PC-3 (cell line): Measurements from ENCODE around the gene FGFR3. TPM values are rescaled to one million over a fixed set of nuclear protein-coding genes. Genes with fewer than 3 reads are reported as not detected.

Experiments
- ATAC-seq: fragments of 200-7000 bp; cut with Tn5 transposase; 2 replicates; pipeline ENCODE4 v1.9.1; 2020; ENCODE audit warnings: mild to moderate bottlenecking, moderate library complexity
- BruUV-seq: library from RNA; stranded (reverse); fragments of 400-500 nt; replicated peaks from 2 replicates; lab custom pipeline; 2021; lab: Mats Ljungman, UMichigan
- CTCF ChIA-PET: fragments of 300-600 bp; sonication (Branson Sonifier 250); formaldehyde crosslinking; loops from one replicate; lab custom pipeline; 2022; ENCODE audit warnings: antibody characterized with exemption; lab: Charles Lee
- POLR2A ChIA-PET: fragments of 300-600 bp; sonication (Branson Sonifier 250); formaldehyde crosslinking; loops from one replicate; lab custom pipeline; 2022; ENCODE audit warnings: antibody characterized with exemption; ENCODE audit not compliant: unreplicated experiment; lab: Charles Lee
- DNase-seq: peaks from one replicate; pipeline ENCODE4 v3.0.0-alpha.2; 2015
- H2AFZ ChIP-seq: fragments of 300-600 bp; sonication (generic); 2 replicates; pipeline ENCODE4 v1.6.0; 2016; ENCODE audit warnings: antibody characterized with exemption, low read length
- H3F3A ChIP-seq: fragments of 300-600 bp; sonication (generic); one replicate; pipeline ENCODE4 v1.6.0; 2017; ENCODE audit warnings: antibody characterized with exemption, low read length, control low read depth, mild to moderate bottlenecking; ENCODE audit not compliant: unreplicated experiment
- H3K27ac ChIP-seq: fragments of 300-600 bp; sonication (generic); 2 replicates; pipeline ENCODE4 v1.5.1; 2016; ENCODE audit warnings: mild to moderate bottlenecking, low read length
- H3K27me3 ChIP-seq: fragments of 300-600 bp; sonication (generic); 2 replicates; pipeline ENCODE4 v1.6.1; 2016; ENCODE audit warnings: low read length, mixed read lengths
- H3K36me3 ChIP-seq: fragments of 300-600 bp; sonication (generic); 2 replicates; pipeline ENCODE4 v1.6.1; 2016; ENCODE audit warnings: low read depth, mixed run types, low read length, mixed read lengths
- H3K4me1 ChIP-seq: fragments of 300-600 bp; sonication (generic); 2 replicates; pipeline ENCODE4 v1.5.1; 2016; ENCODE audit warnings: low read length; ENCODE audit not compliant: insufficient read depth
- H3K4me2 ChIP-seq: fragments of 300-600 bp; sonication (generic); 2 replicates; pipeline ENCODE4 v1.6.0; 2016; ENCODE audit warnings: low read length
- H3K4me3 ChIP-seq: fragments of 300-600 bp; sonication (generic); 2 replicates; pipeline ENCODE4 v1.5.1; 2016; ENCODE audit warnings: mild to moderate bottlenecking, low read length, mixed read lengths
- H3K79me2 ChIP-seq: fragments of 300-600 bp; sonication (generic); 2 replicates; pipeline ENCODE4 v1.6.1; 2017; ENCODE audit warnings: low read length, mixed read lengths
- H3K9ac ChIP-seq: fragments of 300-600 bp; sonication (generic); 2 replicates; pipeline ENCODE4 v1.6.0; 2016; ENCODE audit warnings: mild to moderate bottlenecking, low read length
- H3K9me2 ChIP-seq: fragments of 300-600 bp; sonication (generic); replicated peaks from 2 replicates; pipeline ENCODE4 v1.6.1; 2016; ENCODE audit warnings: mixed run types, low read length, mixed read lengths
- H3K9me3 ChIP-seq: fragments of 300-600 bp; sonication (generic); 2 replicates; pipeline ENCODE4 v1.6.1; 2016; ENCODE audit warnings: low read length, mixed read lengths
- H4K20me1 ChIP-seq: fragments of 300-600 bp; sonication (generic); 2 replicates; pipeline ENCODE4 v1.6.1; 2016; ENCODE audit warnings: low read length, mixed read lengths
- EZH2 ChIP-seq: fragments of 300-600 bp; sonication (generic); IDR thresholded peaks from one replicate; pipeline ENCODE4 v1.6.1; 2017; ENCODE audit warnings: antibody characterized with exemption, mild to moderate bottlenecking, low read length; ENCODE audit not compliant: unreplicated experiment
- EZH2phosphoT487 ChIP-seq: fragments of 300-600 bp; sonication (generic); IDR thresholded peaks from 2 replicates; pipeline ENCODE4 v1.6.1; 2018; ENCODE audit warnings: mild to moderate bottlenecking, antibody characterized with exemption, low read length, borderline replicate concordance
- intact Hi-C: fragments of 100-400 bp; cut with micrococcal nuclease; formaldehyde crosslinking; loops from 2 replicates; pipeline ENCODE4 v1.9.0; 2023
- total RNA-seq: library from RNA; depleted of rRNA; stranded (reverse); fragments of >200 nt; gene quantifications from 2 replicates; pipeline ENCODE4 v1.2.3, GENCODE V29; 2014
- TF ChIP-seq, protein P1 (sequence below): fragments of 300-600 bp; sonication (generic); conservative IDR thresholded peaks from 2 replicates; pipeline ENCODE4 v1.5.1; 2017; ENCODE audit warnings: antibody characterized with exemption, low read depth, mild to moderate bottlenecking, low read length

FGFR3 gene
- total RNA-seq, 1 experiment from 2014 or later = 0.11 TPM

DNA sequence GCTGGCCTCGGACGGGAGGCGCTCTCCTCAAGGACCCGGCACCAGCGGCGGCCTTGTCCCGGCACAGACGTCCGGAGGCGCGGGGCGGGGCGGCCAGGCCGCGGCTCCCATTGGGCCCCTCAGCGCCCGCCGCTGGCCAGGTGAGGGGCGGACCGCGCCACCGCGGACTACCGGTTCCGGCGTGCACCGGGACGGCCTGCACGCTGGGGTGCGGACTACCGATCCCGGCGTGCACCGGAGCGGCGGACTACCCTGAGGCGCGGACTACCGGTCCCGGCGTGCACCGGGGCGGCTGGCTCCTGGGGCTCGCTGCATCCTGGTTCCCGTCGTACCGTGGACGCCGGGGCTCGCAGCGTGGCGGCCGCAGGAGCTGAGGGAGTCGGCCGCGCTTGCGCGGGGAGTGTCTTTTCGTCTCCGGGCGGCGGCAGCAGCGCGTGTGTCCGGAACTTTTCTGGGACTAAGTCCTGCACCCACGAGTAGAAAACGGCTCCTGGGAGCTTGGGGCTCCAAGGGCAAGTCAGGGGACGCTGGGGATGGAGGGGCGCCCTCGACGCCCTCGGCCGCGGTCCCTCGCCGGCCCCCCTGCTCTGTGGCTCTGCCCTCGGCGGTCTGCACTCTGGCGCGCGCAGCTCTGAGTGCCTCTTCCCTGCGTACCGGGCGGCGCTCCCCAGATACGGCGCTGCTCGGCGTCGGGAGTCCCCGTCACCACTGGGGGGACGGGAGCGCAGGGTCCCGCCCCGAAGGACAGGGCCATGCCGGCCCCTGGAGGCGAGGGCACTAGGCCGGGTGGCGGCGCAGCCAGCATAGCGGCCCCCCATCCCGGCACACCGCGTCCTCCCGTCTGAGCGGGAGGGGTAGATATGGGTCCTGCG lies 63.2 kb downstream of the FGFR3 start, which contains the start of gene LETM1:
Gene LETM1 (minus strand): TSS at position 86 of the 872 bp plus-strand sequence. CDS start 206 bp downstream, outside the sequence.
- ChIA-PET CTCF (no interaction called here), POLR2A (no interaction called here)
- Histone ChIP-seq H3K27ac (no peak within 1 kb of the TSS; the same call in 1 of the 2 replicates), H3K27me3 (no peaks in the 10 kb centered on the region), H3K9me3 (no peaks in the 10 kb centered on the region), H2AFZ (peak within 1 kb of the TSS; percentile 90), H3K9ac (peak within 1 kb of the TSS; percentile 94), H3K79me2 (peaks cover 58% of the 10 kb centered on the region), H4K20me1 (peaks cover 21% of the 10 kb centered on the region; the same call in 1 of the 2 replicates), H3K4me3 (peak within 1 kb of the TSS; percentile 87), H3K36me3 (no peaks in the 10 kb centered on the region; the same call in 1 of the 2 replicates), H3K4me2 (peak within 1 kb of the TSS; percentile 98), H3K9me2 (no peaks in the 10 kb centered on the region), H3F3A (no peaks in the 10 kb centered on the region), H3K4me1 (peaks cover 9% of the 10 kb centered on the region; the same call in 1 of the 2 replicates)
- BruUV-seq = TSS peak; percentile 40
- intact Hi-C loops = no loop called here
- peak; percentile 91 for DNase-seq
- peak; percentile 97 for ATAC-seq
- no peak for TF ChIP-seq EZH2phosphoT487
- no peak for TF ChIP-seq EZH2
- TF ChIP-seq, protein P1, sequence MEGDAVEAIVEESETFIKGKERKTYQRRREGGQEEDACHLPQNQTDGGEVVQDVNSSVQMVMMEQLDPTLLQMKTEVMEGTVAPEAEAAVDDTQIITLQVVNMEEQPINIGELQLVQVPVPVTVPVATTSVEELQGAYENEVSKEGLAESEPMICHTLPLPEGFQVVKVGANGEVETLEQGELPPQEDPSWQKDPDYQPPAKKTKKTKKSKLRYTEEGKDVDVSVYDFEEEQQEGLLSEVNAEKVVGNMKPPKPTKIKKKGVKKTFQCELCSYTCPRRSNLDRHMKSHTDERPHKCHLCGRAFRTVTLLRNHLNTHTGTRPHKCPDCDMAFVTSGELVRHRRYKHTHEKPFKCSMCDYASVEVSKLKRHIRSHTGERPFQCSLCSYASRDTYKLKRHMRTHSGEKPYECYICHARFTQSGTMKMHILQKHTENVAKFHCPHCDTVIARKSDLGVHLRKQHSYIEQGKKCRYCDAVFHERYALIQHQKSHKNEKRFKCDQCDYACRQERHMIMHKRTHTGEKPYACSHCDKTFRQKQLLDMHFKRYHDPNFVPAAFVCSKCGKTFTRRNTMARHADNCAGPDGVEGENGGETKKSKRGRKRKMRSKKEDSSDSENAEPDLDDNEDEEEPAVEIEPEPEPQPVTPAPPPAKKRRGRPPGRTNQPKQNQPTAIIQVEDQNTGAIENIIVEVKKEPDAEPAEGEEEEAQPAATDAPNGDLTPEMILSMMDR = no peak

DNA sequence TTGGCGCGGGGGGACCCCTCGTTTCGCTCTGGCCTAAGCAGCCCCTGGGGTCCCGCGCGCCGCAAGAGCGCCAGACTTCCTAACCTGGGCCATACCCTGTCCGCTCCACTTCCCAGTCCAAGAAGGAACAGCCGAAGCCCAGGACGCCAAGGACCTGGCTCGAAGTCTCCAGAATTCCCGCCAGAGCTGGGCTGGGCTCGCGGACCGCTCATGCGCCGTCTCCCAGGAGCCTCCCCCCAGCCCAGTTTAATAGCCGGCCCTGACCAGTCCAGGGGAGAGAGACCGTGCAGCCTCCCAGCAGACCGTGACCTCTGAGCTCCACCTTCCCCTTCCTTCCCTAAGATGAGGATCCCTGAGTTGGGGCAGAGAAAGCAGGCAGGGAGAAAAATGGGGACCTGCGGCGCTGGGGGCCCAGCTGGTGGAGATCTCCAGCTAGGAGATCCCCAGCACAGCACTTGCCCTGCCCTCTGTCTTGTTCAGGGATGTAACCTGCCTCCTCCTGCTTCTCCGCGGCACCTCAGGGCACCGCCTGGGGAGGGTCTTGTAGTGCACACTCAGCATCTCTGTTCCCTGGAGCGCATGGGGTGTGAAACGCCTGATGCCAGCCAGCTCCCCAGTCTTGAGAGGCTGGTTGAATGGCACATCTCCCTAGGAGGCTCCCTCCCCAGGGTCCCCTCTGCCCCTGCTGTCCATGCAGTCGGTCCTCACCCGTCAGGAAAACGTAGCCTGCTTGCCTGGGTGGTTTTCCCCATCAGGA lies 64.0 kb downstream of the FGFR3 start:
- peak overlapping the region; percentile 94 for H3K9ac ChIP-seq
- peak overlapping the region; percentile 90; the same call in 1 of the 2 replicates for H2AFZ ChIP-seq
- H3K27ac ChIP-seq = no peak overlapping the region; the same call in 1 of the 2 replicates
- H3K4me3 ChIP-seq = peak overlapping the region; percentile 87
- no TSS peak for BruUV-seq
- CTCF ChIA-PET = no interaction called here
- intact Hi-C loops = no loop called here
- POLR2A ChIA-PET = no interaction called here
- peaks cover 9% of the 10 kb centered on the region; the same call in 1 of the 2 replicates for H3K4me1 ChIP-seq
- H3K9me2 ChIP-seq = no peaks in the 10 kb centered on the region
- H3K9me3 ChIP-seq = no peaks in the 10 kb centered on the region
- H4K20me1 ChIP-seq = peaks cover 16% of the 10 kb centered on the region; the same call in 1 of the 2 replicates
- no peaks in the 10 kb centered on the region for H3F3A ChIP-seq
- H3K27me3 ChIP-seq = no peaks in the 10 kb centered on the region
- H3K79me2 ChIP-seq = peaks cover 50% of the 10 kb centered on the region
- H3K4me2 ChIP-seq = peak overlapping the region; percentile 98
- peak; percentile 7; the same call in 1 of the 2 replicates for ATAC-seq
- no peaks in the 10 kb centered on the region; the same call in 1 of the 2 replicates for H3K36me3 ChIP-seq
- TF ChIP-seq EZH2 (no peak), EZH2phosphoT487 (no peak)
- TF ChIP-seq, protein P1 = no peak
- DNase-seq = no peak
